GM12878 (cell line): ENCODE data around the gene TMEM131L. TPM values are rescaled to one million over a fixed set of nuclear protein-coding genes. Genes with fewer than 3 reads are reported as not detected.

ENCODE experiments used
- ATAC-seq: fragments of 200-7000 bp; cut with Tn5 transposase; 3 replicates; pipeline ENCODE4 v1.9.1; 2020; ENCODE audit warnings: mild to moderate bottlenecking, moderate library complexity
- BruUV-seq: library from RNA; stranded (reverse); fragments of 400-500 nt; replicated peaks from 2 replicates; lab custom pipeline; 2021; lab: Mats Ljungman, UMichigan
- CTCF ChIA-PET: fragments of 300-600 bp; sonication (Branson Sonifier 250); formaldehyde crosslinking; extraction: SDS; loops from one replicate; lab custom pipeline; 2021; ENCODE audit warnings: inconsistent platforms; lab: Yijun Ruan, JAX
- POLR2A ChIA-PET: fragments of 350-600 bp; formaldehyde crosslinking; extraction: SDS; loops from one replicate; lab custom pipeline; 2021; ENCODE audit warnings: inconsistent platforms; lab: Charles Lee
- RAD21 ChIA-PET: fragments of 300-600 bp; sonication (Branson Sonifier 250); formaldehyde crosslinking; loops from one replicate; lab custom pipeline; 2023; ENCODE audit warnings: antibody characterized with exemption; ENCODE audit not compliant: unreplicated experiment; lab: Charles Lee
- SMC1A ChIA-PET: fragments of 300-600 bp; sonication (Branson Sonifier 250); formaldehyde crosslinking; loops from one replicate; lab custom pipeline; 2023; ENCODE audit not compliant: unreplicated experiment, uncharacterized antibody; lab: Charles Lee
- DNase-seq: peaks from one replicate; pipeline ENCODE4 v3.0.0-alpha.2; 2011; ENCODE audit warnings: low read depth, low spot score
- FAIRE-seq: peaks from 3 replicates; lab custom pipeline; 2011; peaks lifted over from hg19 to GRCh38; lab: Jason Lieb, UNC
- H2AFZ ChIP-seq: 2 replicates; pipeline ENCODE4 v1.6.0; 2011; ENCODE audit warnings: low read depth, low read length, control low read depth; ENCODE audit not compliant: control insufficient read depth
- H3K27ac ChIP-seq: 2 replicates; pipeline ENCODE4 v1.5.1; 2011; ENCODE audit warnings: control low read depth; ENCODE audit not compliant: control insufficient read depth, insufficient read depth
- H3K27me3 ChIP-seq, 2 experiments: replicated peaks in 1 of 2; 2 replicates each; pipeline versions ENCODE4 v1.6.0 to v1.6.1; 2011; ENCODE audit warnings: low read length in 1 of 2; ENCODE audit not compliant: control insufficient read depth in 2 of 2, insufficient read depth in 2 of 2
- H3K36me3 ChIP-seq, 2 experiments: 2 replicates each; pipeline ENCODE4 v1.5.1; 2011; ENCODE audit warnings: low read length in 1 of 2; ENCODE audit not compliant: control insufficient read depth in 2 of 2, insufficient read depth in 2 of 2
- H3K4me1 ChIP-seq: 2 replicates; pipeline ENCODE4 v1.6.1; 2011; ENCODE audit warnings: mild to moderate bottlenecking, low read length, moderate library complexity, mixed read lengths; ENCODE audit not compliant: control insufficient read depth, insufficient read depth
- H3K4me2 ChIP-seq: 2 replicates; pipeline ENCODE4 v1.6.0; 2011; ENCODE audit warnings: control low read depth; ENCODE audit not compliant: control insufficient read depth, insufficient read depth
- H3K4me3 ChIP-seq: fragments of 200-600 bp; sonication (generic); 2 replicates; pipeline ENCODE4 v1.5.1; 2016
- H3K79me2 ChIP-seq: 2 replicates; pipeline ENCODE4 v1.6.0; 2011; ENCODE audit warnings: low read length; ENCODE audit not compliant: control insufficient read depth, insufficient read depth
- H3K9ac ChIP-seq: 2 replicates; pipeline ENCODE4 v1.8.0; 2011; ENCODE audit warnings: low read length, control low read depth, mixed read lengths; ENCODE audit not compliant: control insufficient read depth, insufficient read depth
- H3K9me3 ChIP-seq: replicated peaks from 3 replicates; pipeline ENCODE4 v1.5.1; 2011; ENCODE audit warnings: mild to moderate bottlenecking, low read length; ENCODE audit not compliant: control insufficient read depth, insufficient read depth
- H4K20me1 ChIP-seq: 2 replicates; pipeline ENCODE4 v1.6.0; 2011; ENCODE audit not compliant: control insufficient read depth, insufficient read depth
- ATF2 ChIP-seq: IDR thresholded peaks from 2 replicates; pipeline ENCODE4 v1.6.1; 2012; ENCODE audit warnings: low read length, inconsistent platforms
- CBX5 ChIP-seq: sonication (generic); IDR thresholded peaks from 2 replicates; pipeline ENCODE4 v1.6.1; 2016; ENCODE audit warnings: low read depth, moderate library complexity, mild to moderate bottlenecking, inconsistent platforms
- CEBPZ ChIP-seq: fragments of 150-350 bp; IDR thresholded peaks from 2 replicates; pipeline ENCODE4 v1.6.1; 2016; ENCODE audit warnings: low read depth, low read length
- CHD2 ChIP-seq: IDR thresholded peaks from 2 replicates; pipeline ENCODE4 v1.6.1; 2011; ENCODE audit warnings: low read depth, low read length, improper control_type of control experiment, borderline replicate concordance
- EP300 ChIP-seq, 2 experiments: fragments of 150-350 bp in 1 of 2; IDR thresholded peaks; 2 replicates each; pipeline ENCODE4 v1.6.1; 2011 to 2012; ENCODE audit warnings: low read depth in 2 of 2, low read length in 2 of 2, borderline replicate concordance in 1 of 2, improper control_type of control experiment in 1 of 2, inconsistent platforms in 1 of 2; ENCODE audit not compliant: control insufficient read depth in 1 of 2
- HSF1 ChIP-seq: fragments of 150-350 bp; IDR thresholded peaks from 2 replicates; pipeline ENCODE4 v1.6.1; 2014; ENCODE audit warnings: mild to moderate bottlenecking, low read depth, low read length
- MEF2A ChIP-seq: IDR thresholded peaks from 2 replicates; pipeline ENCODE4 v1.6.1; 2011; ENCODE audit warnings: low read depth, mild to moderate bottlenecking, low read length, moderate library complexity; ENCODE audit not compliant: insufficient read depth
- MLLT1 ChIP-seq: fragments of 450-650 bp; IDR thresholded peaks from 2 replicates; pipeline ENCODE4 v1.6.1; 2016; ENCODE audit warnings: mild to moderate bottlenecking
- TCF7 ChIP-seq: IDR thresholded peaks from 2 replicates; pipeline ENCODE4 v1.6.1; 2014; ENCODE audit warnings: antibody characterized with exemption, borderline replicate concordance
- WGBS: methylation state at CpG from one replicate; pipeline ENCODE4 v1.1.6; 2016; ENCODE audit warnings: low lambda C conversion rate; ENCODE audit not compliant: insufficient replicate concordance, insufficient coverage; ENCODE audit errors: missing lambda C conversion rate; 5-methylcytosine and 5-hydroxymethylcytosine counted together
- in situ Hi-C: fragments of 300-500 bp; cut with MboI; formaldehyde crosslinking; loops from 9 replicates; pipeline ENCODE4 v1.14.3; 2018; ENCODE audit warnings: mixed read lengths
- intact Hi-C: fragments of 100-400 bp; cut with micrococcal nuclease; formaldehyde crosslinking; loops from one replicate; pipeline ENCODE4 v1.14.2; 2022; ENCODE audit not compliant: unreplicated experiment
- polyA plus RNA-seq, 11 experiments: library from polyadenylated mRNA; depleted of rRNA in 4 of 11; unstranded in 6 of 11; stranded (reverse) in 5 of 11; fragments of >200 nt; fragmentation: Nextera tagmentation in 4 of 11; fragmentation: Illumina TruSeq in 1 of 11; extraction: Ambion mirVana in 4 of 11; extraction: Trizol in 1 of 11; gene quantifications; 1 replicate in 1 of 11; 2 replicates in 10 of 11; pipeline versions ENCODE4 v1.2.1 to v1.2.3, GENCODE V29; 2011 to 2016; ENCODE audit warnings: inconsistent platforms in 2 of 11, missing spikeins in 2 of 11, low read depth in 1 of 11
- total RNA-seq, 4 experiments: library from RNA; depleted of rRNA in 3 of 4; stranded (reverse); fragments of >200 nt in 3 of 4; fragmentation: Illumina TruSeq in 1 of 4; extraction: Trizol in 1 of 4; gene quantifications; 2 replicates each; pipeline versions ENCODE4 v1.2.1 to v1.2.3, GENCODE V29; 2013 to 2021

TMEM131L gene
- total and polyA plus RNA-seq, 10 of the 15 experiments (the other 5 are each of a cell fraction or from before 2014, with no cell fraction given), result 8.5 to 101 (median 74.4) TPM

GRCh38 chr4:153593161-153593560 lies 127.0 kb downstream of the TMEM131L start:
- ChIA-PET SMC1A (interaction anchor here (0.7 to 2.8 kb wide), 4 partner anchors 9 to 160 kb away, joined by 4 to 8 read pairs (median 4); no protein-coding TSS in a partner anchor), POLR2A (no interaction called here), CTCF (interaction anchor here (0.8 to 2.4 kb wide), 2 partner anchors 9 to 160 kb away, joined by 5 to 6 read pairs; no protein-coding TSS in a partner anchor), RAD21 (interaction anchor here (1.2 to 1.4 kb wide), 2 partner anchors 10 to 160 kb away, joined by 3 to 4 read pairs; no protein-coding TSS in a partner anchor)
- peaks cover 16 to 54% of the 10 kb centered on the region in 2 experiments for H3K36me3 ChIP-seq
- ATAC-seq (no peak), FAIRE-seq (no peak), DNase-seq (no peak)
- H3K79me2 ChIP-seq, result no peaks in the 10 kb centered on the region; the same call in 1 of the 2 replicates
- in situ Hi-C loops (no loop called here), intact Hi-C loops (no loop called here)
- H3K27ac ChIP-seq, result no peak overlapping the region
- H3K4me3 ChIP-seq, result no peak overlapping the region
- H3K4me2 ChIP-seq, result no peak overlapping the region
- no peak overlapping the region for H2AFZ ChIP-seq
- no peaks in the 10 kb centered on the region for H3K27me3 ChIP-seq
- no peak for TF ChIP-seq HSF1
- TF ChIP-seq ATF2, result no peak
- no peak for TF ChIP-seq MEF2A
- no peak for TF ChIP-seq CEBPZ
- TF ChIP-seq TCF7, result no peak
- no peak for TF ChIP-seq CHD2
- no peak for TF ChIP-seq CBX5
- TF ChIP-seq EP300 (IDR thresholded peaks at IDR 0.05; ENCODE audit: borderline replicate concordance in 1 of 2, control insufficient read depth in 1 of 2, low read depth in 2 of 2, low read length in 2 of 2), result no peak
- no peak for TF ChIP-seq MLLT1
- BruUV-seq, result no TSS peak
- no peaks in the 10 kb centered on the region for H3K4me1 ChIP-seq
- H3K9me3 ChIP-seq, result no peaks in the 10 kb centered on the region
- H4K20me1 ChIP-seq, result no peaks in the 10 kb centered on the region
- 99% methylated on average over 5 of the region's 5 CpGs for WGBS
- H3K9ac ChIP-seq, result no peak overlapping the region
